HFF-Myc (cell line): ENCODE measurements around the gene ULK4.

Experiments used
- DNase-seq: peaks from one replicate; pipeline ENCODE4 v3.0.0-alpha.2; 2011; ENCODE audit warnings: low read depth; ENCODE audit errors: extremely low read depth
- H3K4me3 ChIP-seq: replicated peaks from 2 replicates; pipeline ENCODE4 v1.5.1; 2011; ENCODE audit warnings: low read depth, mild to moderate bottlenecking, control low read depth, low read length
- TF ChIP-seq, protein P1 (sequence below): IDR thresholded peaks from 2 replicates; pipeline ENCODE4 v1.5.1; 2012; ENCODE audit warnings: mild to moderate bottlenecking, low read depth, low read length, control low read depth; ENCODE audit errors: missing control alignments

ULK4 gene

DNA sequence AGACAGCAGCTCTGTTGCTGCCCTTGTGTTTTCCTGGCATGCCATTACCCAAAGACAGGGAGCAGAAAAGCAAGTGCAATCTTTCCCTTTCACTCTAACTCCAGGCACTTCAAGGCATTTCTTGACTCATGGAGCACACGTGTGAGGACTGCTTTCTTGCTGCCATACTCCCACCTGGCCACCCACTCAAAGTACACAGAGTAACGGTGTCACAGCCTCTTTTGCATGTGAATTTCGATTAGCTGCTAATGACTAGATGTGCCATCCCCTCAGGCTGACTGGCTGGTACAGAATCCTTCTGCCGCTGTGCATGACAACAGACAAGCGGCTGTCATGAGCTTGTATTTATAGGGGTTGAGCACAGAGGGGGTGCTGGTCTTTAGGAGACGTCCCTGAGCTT is 382.0 kb downstream of the ULK4 start:
- DNase-seq: no peak
- H3K4me3 ChIP-seq: no peak overlapping the region
- TF ChIP-seq, protein P1, sequence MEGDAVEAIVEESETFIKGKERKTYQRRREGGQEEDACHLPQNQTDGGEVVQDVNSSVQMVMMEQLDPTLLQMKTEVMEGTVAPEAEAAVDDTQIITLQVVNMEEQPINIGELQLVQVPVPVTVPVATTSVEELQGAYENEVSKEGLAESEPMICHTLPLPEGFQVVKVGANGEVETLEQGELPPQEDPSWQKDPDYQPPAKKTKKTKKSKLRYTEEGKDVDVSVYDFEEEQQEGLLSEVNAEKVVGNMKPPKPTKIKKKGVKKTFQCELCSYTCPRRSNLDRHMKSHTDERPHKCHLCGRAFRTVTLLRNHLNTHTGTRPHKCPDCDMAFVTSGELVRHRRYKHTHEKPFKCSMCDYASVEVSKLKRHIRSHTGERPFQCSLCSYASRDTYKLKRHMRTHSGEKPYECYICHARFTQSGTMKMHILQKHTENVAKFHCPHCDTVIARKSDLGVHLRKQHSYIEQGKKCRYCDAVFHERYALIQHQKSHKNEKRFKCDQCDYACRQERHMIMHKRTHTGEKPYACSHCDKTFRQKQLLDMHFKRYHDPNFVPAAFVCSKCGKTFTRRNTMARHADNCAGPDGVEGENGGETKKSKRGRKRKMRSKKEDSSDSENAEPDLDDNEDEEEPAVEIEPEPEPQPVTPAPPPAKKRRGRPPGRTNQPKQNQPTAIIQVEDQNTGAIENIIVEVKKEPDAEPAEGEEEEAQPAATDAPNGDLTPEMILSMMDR: no peak

DNA sequence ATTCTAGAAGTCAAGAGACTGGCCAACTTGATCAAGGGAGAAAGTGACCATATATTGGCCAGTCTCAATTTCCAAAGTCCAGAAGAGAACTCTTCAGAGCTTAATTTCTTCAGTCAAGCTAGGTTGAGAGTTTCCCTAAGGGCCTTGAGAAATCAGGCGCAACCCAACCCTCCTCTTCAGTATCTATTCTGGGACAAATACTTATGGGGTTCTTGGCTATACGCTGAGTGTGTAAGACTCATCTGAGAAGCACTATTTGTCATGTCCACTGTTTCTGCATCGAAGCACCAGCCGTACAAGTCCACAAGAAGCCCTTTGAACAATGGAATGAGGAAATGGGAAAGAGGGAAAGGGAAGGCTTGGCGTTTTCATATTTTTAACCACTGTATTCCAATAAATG is 383.1 kb downstream of the ULK4 start:
- no peak for DNase-seq
- TF ChIP-seq, protein P1: no peak
- no peak overlapping the region for H3K4me3 ChIP-seq

DNA sequence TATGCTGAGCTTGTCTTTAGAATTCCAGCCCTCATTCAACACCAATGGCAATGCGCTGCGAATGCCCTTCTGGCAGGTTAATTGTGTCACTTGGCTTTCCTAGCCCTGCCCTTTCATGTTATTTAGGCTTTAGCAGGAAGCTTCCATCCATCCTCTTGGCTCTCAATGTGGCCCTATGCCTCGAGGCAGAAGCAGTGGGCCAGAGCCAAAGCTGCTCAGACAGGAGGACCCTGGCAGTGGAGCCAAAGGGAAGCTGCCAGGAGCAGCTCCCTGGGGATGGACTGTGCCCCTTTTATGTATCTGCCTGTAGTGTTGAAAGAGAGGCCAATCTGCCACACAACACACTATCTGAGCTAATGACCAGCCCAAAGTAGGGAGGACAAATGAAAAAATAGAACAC is 386.2 kb downstream of the ULK4 start:
- no peak for DNase-seq
- H3K4me3 ChIP-seq: no peak overlapping the region
- TF ChIP-seq, protein P1: no peak

DNA sequence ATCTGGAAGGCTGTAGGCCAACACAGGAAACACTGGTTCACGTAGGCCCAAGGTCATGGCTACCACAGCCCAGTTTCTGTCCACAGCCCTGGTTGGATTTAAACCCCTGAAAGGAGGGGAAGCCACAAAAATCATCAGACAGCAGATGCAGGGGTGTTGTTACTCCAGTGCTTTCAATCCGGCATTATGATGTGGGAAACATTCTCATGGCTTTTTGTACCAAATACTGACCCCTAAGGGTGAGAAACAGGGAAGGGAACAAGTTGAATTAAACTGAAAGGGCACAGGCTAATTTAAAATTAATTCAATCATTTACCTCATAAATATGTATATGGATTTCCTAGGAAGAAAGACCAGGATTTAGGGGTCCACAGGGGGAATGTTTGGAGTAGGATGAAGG is 387.0 kb downstream of the ULK4 start:
- H3K4me3 ChIP-seq: no peak overlapping the region
- TF ChIP-seq, protein P1: no peak
- DNase-seq: no peak

DNA sequence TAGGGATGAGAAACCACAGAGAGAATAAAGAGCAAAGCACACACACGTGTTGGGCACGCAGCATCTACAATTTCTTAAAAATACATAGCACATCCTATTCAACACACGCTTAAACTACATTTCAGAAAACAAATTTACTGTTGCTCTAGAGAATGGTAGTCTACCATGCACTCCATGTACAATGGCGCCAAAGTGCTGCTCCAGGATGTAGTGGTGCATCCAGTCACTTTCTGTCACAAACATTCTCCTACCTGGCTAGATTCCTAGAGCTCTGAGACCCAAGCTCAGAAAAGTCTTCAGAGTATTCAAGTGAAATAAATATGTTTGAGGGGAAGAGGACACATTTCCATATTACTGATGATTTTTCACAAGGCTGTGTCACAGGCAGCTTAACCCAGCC is 388.3 kb downstream of the ULK4 start:
- no peak for DNase-seq
- TF ChIP-seq, protein P1: no peak
- H3K4me3 ChIP-seq: no peak overlapping the region

DNA sequence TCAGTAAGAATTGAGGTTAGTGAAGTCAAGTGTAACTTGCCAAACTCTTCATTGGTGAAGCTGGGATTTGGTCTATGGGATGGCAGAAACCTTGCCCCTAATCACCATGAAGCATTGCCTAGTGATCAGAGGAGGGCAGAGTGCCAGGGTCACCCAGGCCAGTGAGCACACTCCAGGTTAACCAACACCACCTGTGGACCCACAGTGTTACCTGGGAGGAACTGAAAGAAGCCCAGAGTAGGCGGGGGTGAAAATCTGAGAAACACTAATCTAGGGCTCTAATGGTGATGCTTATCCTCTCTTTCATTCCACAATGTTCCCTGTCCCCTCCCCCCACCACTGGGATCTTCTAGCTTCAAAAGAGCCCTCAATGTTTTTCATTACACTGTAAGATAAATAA is 389.8 kb downstream of the ULK4 start:
- TF ChIP-seq, protein P1: no peak
- no peak for DNase-seq
- no peak overlapping the region for H3K4me3 ChIP-seq

DNA sequence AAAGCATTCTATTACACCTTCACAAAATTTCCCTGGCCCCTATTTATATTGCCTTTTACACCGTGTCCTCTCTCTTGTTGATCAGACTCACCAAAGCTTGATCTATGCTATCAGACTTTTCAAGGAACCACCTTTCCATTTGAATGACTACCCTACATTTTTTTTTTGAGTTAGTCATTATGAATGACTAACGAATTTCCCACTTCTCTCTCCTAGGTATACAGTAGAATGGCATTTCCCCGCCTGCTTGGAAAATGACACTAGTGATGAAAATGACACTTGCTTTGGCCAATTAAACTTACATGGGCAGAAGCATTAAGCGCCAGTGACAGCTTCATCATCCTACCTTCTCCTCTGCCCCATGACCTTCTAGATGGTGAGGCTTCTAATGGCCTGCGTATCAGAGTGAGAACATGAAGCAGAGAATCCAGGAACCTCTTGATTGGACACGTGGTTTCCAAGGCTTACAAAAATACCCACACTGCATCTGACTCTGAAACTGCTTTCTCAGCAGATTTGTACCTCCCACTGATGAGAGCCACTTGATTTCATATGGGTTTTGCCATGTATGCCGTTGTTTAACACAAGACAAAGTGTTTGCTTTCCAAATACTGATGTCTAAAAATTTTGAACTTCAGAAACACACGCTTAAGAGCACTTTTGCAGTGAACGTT is 392.1 kb downstream of the ULK4 start:
- no peak for DNase-seq
- no peak overlapping the region for H3K4me3 ChIP-seq
- TF ChIP-seq, protein P1: no peak
